Hepatocyte (in vitro differentiated cells): ENCODE data around the gene BCL2L12. TPM values are rescaled to one million over a fixed set of nuclear protein-coding genes. Genes with fewer than 3 reads are reported as not detected.

Experiments used
- DNase-seq: peaks from one replicate; pipeline ENCODE4 v3.0.0-alpha.2; 2016; ENCODE audit warnings: low spot score
- H2AFZ ChIP-seq: fragments of 200-600 bp; sonication (generic); 2 replicates; pipeline ENCODE4 v1.6.0; 2016; ENCODE audit warnings: antibody characterized with exemption, mild to moderate bottlenecking
- H3K27ac ChIP-seq: fragments of 200-600 bp; sonication (generic); 2 replicates; pipeline ENCODE4 v1.5.1; 2016; ENCODE audit warnings: mild to moderate bottlenecking
- H3K27me3 ChIP-seq: fragments of 200-600 bp; sonication (generic); 2 replicates; pipeline ENCODE4 v1.6.1; 2016
- H3K36me3 ChIP-seq: fragments of 200-600 bp; sonication (generic); replicated peaks from 2 replicates; pipeline ENCODE4 v1.5.1; 2016; ENCODE audit warnings: low read depth; ENCODE audit not compliant: insufficient read depth
- H3K4me1 ChIP-seq: fragments of 200-600 bp; sonication (generic); 2 replicates; pipeline ENCODE4 v1.5.1; 2016; ENCODE audit warnings: mild to moderate bottlenecking, moderate library complexity; ENCODE audit not compliant: insufficient read depth
- H3K4me2 ChIP-seq: fragments of 200-600 bp; sonication (generic); 2 replicates; pipeline ENCODE4 v1.6.0; 2016
- H3K4me3 ChIP-seq: fragments of 200-600 bp; sonication (generic); 2 replicates; pipeline ENCODE4 v1.5.1; 2016; ENCODE audit warnings: mild to moderate bottlenecking
- H3K79me2 ChIP-seq: fragments of 200-600 bp; sonication (generic); 2 replicates; pipeline ENCODE4 v1.6.0; 2017; ENCODE audit warnings: mild to moderate bottlenecking
- H3K9me2 ChIP-seq: fragments of 200-600 bp; sonication (generic); replicated peaks from 2 replicates; pipeline ENCODE4 v1.6.0; 2017; ENCODE audit warnings: mild to moderate bottlenecking; ENCODE audit not compliant: insufficient read depth
- H3K9me3 ChIP-seq: fragments of 200-600 bp; sonication (generic); 2 replicates; pipeline ENCODE4 v1.5.1; 2016; ENCODE audit warnings: low read depth, mild to moderate bottlenecking
- H4K20me1 ChIP-seq: fragments of 200-600 bp; sonication (generic); 2 replicates; pipeline ENCODE4 v1.6.0; 2016; ENCODE audit warnings: mild to moderate bottlenecking; ENCODE audit not compliant: insufficient read depth, poor library complexity, severe bottlenecking
- CTCF ChIP-seq: fragments of 200-600 bp; sonication (generic); IDR thresholded peaks from 2 replicates; pipeline ENCODE4 v1.5.1; 2016; ENCODE audit warnings: antibody characterized with exemption, mild to moderate bottlenecking; ENCODE audit not compliant: poor library complexity
- EZH2 ChIP-seq: fragments of 200-600 bp; sonication (generic); IDR thresholded peaks from 2 replicates; pipeline ENCODE4 v1.6.1; 2016; ENCODE audit warnings: antibody characterized with exemption, mild to moderate bottlenecking, borderline replicate concordance
- EZH2phosphoT487 ChIP-seq: fragments of 200-600 bp; sonication (generic); IDR thresholded peaks from one replicate; pipeline ENCODE4 v1.6.1; 2018; ENCODE audit warnings: antibody characterized with exemption, mild to moderate bottlenecking, low read depth, moderate library complexity; ENCODE audit not compliant: unreplicated experiment, severe bottlenecking
- WGBS: methylation state at CpG from one replicate; pipeline ENCODE4 v1.1.6; 2016; ENCODE audit warnings: low lambda C conversion rate; ENCODE audit errors: missing lambda C conversion rate; 5-methylcytosine and 5-hydroxymethylcytosine counted together
- polyA plus RNA-seq: library from polyadenylated mRNA; unstranded; fragments of >200 nt; fragmentation: Nextera tagmentation; extraction: Ambion mirVana; gene quantifications from 2 replicates; pipeline ENCODE4 v1.2.1, GENCODE V29; 2016
- total RNA-seq: library from RNA; depleted of rRNA; stranded (reverse); fragments of >200 nt; gene quantifications from 2 replicates; pipeline ENCODE4 v1.2.3, GENCODE V29; 2014

BCL2L12 gene
- total and polyA plus RNA-seq, 2 experiments from 2014 or later = 4.9 to 28.3 TPM

- WGBS = 0% methylated on average over 30 of the region's 57 CpGs
- H3K9me3 ChIP-seq = no peaks in the 10 kb centered on the region
- TF ChIP-seq EZH2phosphoT487 (no peak), CTCF (no peak), EZH2 (no peak)
- H3K36me3 ChIP-seq = no peaks in the 10 kb centered on the region
- peak within 1 kb of the TSS; percentile 92 for H3K27ac ChIP-seq
- H3K9me2 ChIP-seq = no peaks in the 10 kb centered on the region
- peak; percentile 75 for DNase-seq
- peaks cover 32% of the 10 kb centered on the region for H4K20me1 ChIP-seq
- no peaks in the 10 kb centered on the region for H3K27me3 ChIP-seq
- H3K4me1 ChIP-seq = peaks cover 12% of the 10 kb centered on the region
- H2AFZ ChIP-seq = peak within 1 kb of the TSS; percentile 38
- H3K79me2 ChIP-seq = peaks cover 48% of the 10 kb centered on the region
- H3K4me3 ChIP-seq = peak within 1 kb of the TSS; percentile 43
- peak within 1 kb of the TSS; percentile 94 for H3K4me2 ChIP-seq
These were observed 11.6 kb downstream of the BCL2L12 start, which contains the start of gene PRMT1 for GRCh38 chr19:49677231-49677900. Gene PRMT1 (plus strand): TSS chr19:49677271. CDS start chr19:49677281, 10 bp downstream.

GRCh38 chr19:49677901-49678674, 12.4 kb downstream of the BCL2L12 start:
- Histone ChIP-seq H2AFZ (peak overlapping the region; percentile 20), H3K27me3 (no peaks in the 10 kb centered on the region), H3K4me2 (peak overlapping the region; percentile 94), H3K9me2 (no peaks in the 10 kb centered on the region), H3K9me3 (no peaks in the 10 kb centered on the region), H3K79me2 (peaks cover 54% of the 10 kb centered on the region), H3K36me3 (no peaks in the 10 kb centered on the region), H3K4me3 (peak overlapping the region; percentile 43), H3K27ac (peak overlapping the region; percentile 75), H4K20me1 (peaks cover 32% of the 10 kb centered on the region), H3K4me1 (peaks cover 12% of the 10 kb centered on the region)
- 2% methylated on average over 21 of the region's 21 CpGs for WGBS
- no peak for TF ChIP-seq EZH2phosphoT487
- no peak for TF ChIP-seq EZH2
- TF ChIP-seq CTCF = peak; percentile 68
- peak; percentile 88 for DNase-seq

- no peak overlapping the region for H2AFZ ChIP-seq
- WGBS = 74% methylated on average over 11 of the region's 12 CpGs
- peaks cover 32% of the 10 kb centered on the region for H4K20me1 ChIP-seq
- H3K4me3 ChIP-seq = no peak overlapping the region
- H3K36me3 ChIP-seq = no peaks in the 10 kb centered on the region
- no peaks in the 10 kb centered on the region for H3K9me2 ChIP-seq
- peak overlapping the region; percentile 94 for H3K4me2 ChIP-seq
- peaks cover 12% of the 10 kb centered on the region for H3K4me1 ChIP-seq
- DNase-seq = no peak
- H3K79me2 ChIP-seq = peaks cover 57% of the 10 kb centered on the region
- no peak overlapping the region for H3K27ac ChIP-seq
- no peaks in the 10 kb centered on the region for H3K9me3 ChIP-seq
- no peak for TF ChIP-seq EZH2phosphoT487
- TF ChIP-seq EZH2 = no peak
- TF ChIP-seq CTCF = no peak
- H3K27me3 ChIP-seq = no peaks in the 10 kb centered on the region
These were observed 13.4 kb downstream of the BCL2L12 start for GRCh38 chr19:49678985-49679770.
